HG03432 (cell line): ENCODE data around the gene ETFBKMT.
"Not testable (repeated sequence)": the region's sequence is repeated elsewhere in the genome, so short reads cannot be mapped to it uniquely, and the experiment has no call there.

Experiments
- ATAC-seq: cut with Tn5 transposase; IDR thresholded peaks from one replicate; pipeline ENCODE4 v1.9.1; 2021; ENCODE audit warnings: mild to moderate bottlenecking, moderate library complexity; ENCODE audit not compliant: unreplicated experiment

Gene ETFBKMT

DNA sequence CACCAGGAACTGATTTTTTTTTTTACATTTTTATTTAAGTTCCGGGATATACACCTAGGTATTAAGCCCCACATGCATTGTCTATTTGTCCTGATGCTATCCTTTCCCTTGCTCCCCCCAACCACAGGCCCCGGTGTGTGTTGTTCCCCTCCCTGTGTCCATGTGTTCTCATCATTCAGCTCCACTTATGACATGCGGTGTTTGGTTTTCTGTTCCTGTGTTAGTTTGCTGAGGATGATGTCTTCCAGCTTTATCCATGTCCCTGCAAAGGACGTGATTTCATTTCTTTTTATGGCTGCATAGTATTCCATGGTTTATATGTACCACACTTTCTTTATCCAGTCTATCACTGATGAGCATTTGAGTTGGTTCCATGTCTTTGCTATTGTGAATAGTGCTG, 57.5 kb downstream of the ETFBKMT start:
- not testable (repeated sequence) for ATAC-seq

- not testable (repeated sequence) for ATAC-seq
Measured at GRCh38 chr12:31718542-31719198, 59.2 kb downstream of the ETFBKMT start.

- ATAC-seq: no peak
Measured at GRCh38 chr12:31722580-31722979, 63.1 kb downstream of the ETFBKMT start.
